Endometrium (tissue), 2 donors: Measurements from ENCODE around the gene GRIN2B.

Experiments
- FAIRE-seq: peaks from 2 replicates; lab custom pipeline; 2012; peaks lifted over from hg19 to GRCh38; lab: Jason Lieb, UNC
- donor health status: control.
- donor health status: control.

GRIN2B gene

GRCh38 chr12:13981296-13981962 lies at the start of gene GRIN2B:
GRIN2B (minus strand) TSS chr12:13981602; CDS start chr12:13866208, 115,394 bp downstream.
- no peak for FAIRE-seq

GRCh38 chr12:14026537-14026936 lies 45.1 kb upstream of the GRIN2B start:
- FAIRE-seq = no peak

GRCh38 chr12:14024591-14024990 lies 43.2 kb upstream of the GRIN2B start:
- no peak for FAIRE-seq

- FAIRE-seq = no peak
Measured at GRCh38 chr12:14018080-14018479, 36.7 kb upstream of the GRIN2B start.

GRCh38 chr12:14010989-14011388 lies 29.6 kb upstream of the GRIN2B start:
- no peak for FAIRE-seq

GRCh38 chr12:14007639-14008038 lies 26.2 kb upstream of the GRIN2B start:
- FAIRE-seq = no peak

- FAIRE-seq = no peak
Measured at GRCh38 chr12:13992585-13992984, 11.2 kb upstream of the GRIN2B start.

GRCh38 chr12:13992106-13992505 lies 10.7 kb upstream of the GRIN2B start:
- FAIRE-seq = no peak

- no peak for FAIRE-seq
Measured at GRCh38 chr12:13986031-13986430, 4.6 kb upstream of the GRIN2B start.

- FAIRE-seq = no peak
Measured at GRCh38 chr12:13981990-13982389, 588 bp upstream of the GRIN2B start.

GRCh38 chr12:13980538-13981295 lies 685 bp downstream of the GRIN2B start:
- no peak for FAIRE-seq

- FAIRE-seq = no peak
Measured at GRCh38 chr12:13979772-13980378, 1.5 kb downstream of the GRIN2B start.

- no peak for FAIRE-seq
Measured at GRCh38 chr12:13978876-13979275, 2.5 kb downstream of the GRIN2B start.

GRCh38 chr12:13976880-13977279 lies 4.5 kb downstream of the GRIN2B start:
- FAIRE-seq = no peak

- FAIRE-seq = no peak
Measured at GRCh38 chr12:13976028-13976584, 5.3 kb downstream of the GRIN2B start.

- no peak for FAIRE-seq
Measured at GRCh38 chr12:13973996-13974395, 7.4 kb downstream of the GRIN2B start.

GRCh38 chr12:13970803-13971202 lies 10.6 kb downstream of the GRIN2B start:
- FAIRE-seq = no peak

- no peak for FAIRE-seq
Measured at GRCh38 chr12:13968281-13968680, 13.1 kb downstream of the GRIN2B start.

GRCh38 chr12:13964666-13965065 lies 16.7 kb downstream of the GRIN2B start:
- FAIRE-seq = no peak

- FAIRE-seq = no peak
Measured at GRCh38 chr12:13962699-13963098, 18.7 kb downstream of the GRIN2B start.

- no peak for FAIRE-seq
Measured at GRCh38 chr12:13961971-13962370, 19.4 kb downstream of the GRIN2B start.

- no peak for FAIRE-seq
Measured at GRCh38 chr12:13959131-13959723, 22.2 kb downstream of the GRIN2B start.

GRCh38 chr12:13957576-13957975 lies 23.8 kb downstream of the GRIN2B start:
- no peak for FAIRE-seq
